Measurements from ENCODE around the gene PIEZO1.

Gene PIEZO1

DNA sequence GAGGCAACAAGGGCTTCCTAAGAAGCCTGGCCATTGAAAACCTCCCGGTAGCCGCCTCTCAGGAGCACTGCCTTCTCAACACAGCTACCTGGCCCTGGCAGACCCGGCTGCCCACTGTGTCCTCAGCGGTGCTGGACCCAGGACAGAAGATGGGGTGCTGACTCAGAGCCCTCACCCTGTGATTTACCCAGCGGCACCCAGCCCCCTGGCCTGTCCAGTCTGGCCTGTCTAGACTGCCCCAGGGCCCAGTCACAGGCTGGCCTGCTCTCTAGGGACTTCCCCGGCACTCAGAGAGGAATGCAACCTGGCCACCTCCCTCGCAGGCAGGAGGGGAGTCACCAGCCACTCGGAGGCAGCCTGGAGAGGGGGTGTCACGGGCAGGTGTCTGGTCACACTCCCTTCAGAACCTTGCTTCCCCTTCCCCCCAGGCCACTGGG, 20.1 kb downstream of the PIEZO1 start:
- DNase-seq: no peak

DNA sequence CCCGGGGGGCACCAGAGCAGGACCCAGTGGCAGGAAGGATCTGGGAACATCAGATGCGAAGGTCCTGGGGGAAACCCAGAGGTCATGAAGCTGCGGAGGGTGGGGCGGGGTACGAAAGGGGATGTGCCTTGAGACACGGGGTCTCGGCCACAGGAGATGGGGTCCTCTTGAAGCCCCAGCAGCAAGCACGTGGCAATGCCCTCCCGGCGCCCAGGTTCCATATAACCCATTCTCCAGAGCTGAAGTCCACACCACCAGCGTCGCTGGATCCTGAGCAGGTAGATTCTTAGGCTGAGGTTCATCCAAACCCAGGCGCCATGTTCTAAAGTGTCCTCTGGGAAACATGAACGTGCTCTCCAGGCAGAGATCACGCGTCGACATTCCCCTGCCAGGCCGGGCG, 20.9 kb downstream of the PIEZO1 start:
- no peak for DNase-seq

DNA sequence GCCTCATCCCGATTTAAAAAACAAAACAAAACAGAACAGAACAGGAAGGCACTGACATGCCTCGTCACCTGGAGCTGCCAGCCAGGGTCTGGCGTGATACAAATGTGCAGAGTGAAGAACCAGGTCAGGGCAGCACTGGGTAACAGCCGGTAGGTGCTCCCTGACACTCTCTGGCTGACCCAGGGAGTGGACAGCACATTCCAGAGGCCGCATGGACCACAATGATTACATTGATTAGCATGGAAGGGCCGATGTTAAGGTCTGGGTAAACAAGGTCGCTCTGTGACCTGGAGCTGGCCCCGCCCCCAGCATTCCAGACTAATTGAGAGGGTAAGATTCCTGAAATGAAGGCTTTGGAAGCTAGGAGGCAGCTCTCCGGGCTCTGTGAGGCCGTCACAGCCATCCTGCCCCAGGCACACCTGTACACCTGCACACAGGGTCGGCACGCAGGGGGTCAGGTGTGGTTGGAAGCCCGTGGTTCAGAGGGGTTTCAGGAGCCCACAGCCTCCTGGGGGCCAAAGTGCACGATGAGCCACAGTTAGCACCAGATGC, 21.4 kb downstream of the PIEZO1 start:
- DNase-seq: no peak

DNA sequence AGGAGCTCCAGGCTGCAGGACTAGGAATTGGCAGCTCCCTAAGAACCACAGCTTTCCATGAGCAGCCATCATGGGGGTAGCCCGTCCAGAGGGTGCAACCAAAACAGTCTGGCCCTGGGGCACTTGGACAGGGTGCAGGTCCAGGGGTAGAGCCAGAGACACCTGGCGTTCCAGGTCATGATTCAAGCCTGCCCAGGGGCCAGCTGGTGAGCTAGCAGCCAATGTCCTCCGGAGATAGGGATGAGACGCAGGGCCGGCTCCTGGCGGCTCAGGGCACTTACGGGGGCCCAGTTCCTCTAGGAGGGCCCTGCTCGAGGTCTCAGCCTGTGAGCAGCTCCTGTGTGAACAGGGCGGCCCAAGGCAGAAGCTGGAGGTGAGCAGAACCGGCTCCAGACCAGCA, 22.1 kb downstream of the PIEZO1 start:
- no peak for DNase-seq

DNA sequence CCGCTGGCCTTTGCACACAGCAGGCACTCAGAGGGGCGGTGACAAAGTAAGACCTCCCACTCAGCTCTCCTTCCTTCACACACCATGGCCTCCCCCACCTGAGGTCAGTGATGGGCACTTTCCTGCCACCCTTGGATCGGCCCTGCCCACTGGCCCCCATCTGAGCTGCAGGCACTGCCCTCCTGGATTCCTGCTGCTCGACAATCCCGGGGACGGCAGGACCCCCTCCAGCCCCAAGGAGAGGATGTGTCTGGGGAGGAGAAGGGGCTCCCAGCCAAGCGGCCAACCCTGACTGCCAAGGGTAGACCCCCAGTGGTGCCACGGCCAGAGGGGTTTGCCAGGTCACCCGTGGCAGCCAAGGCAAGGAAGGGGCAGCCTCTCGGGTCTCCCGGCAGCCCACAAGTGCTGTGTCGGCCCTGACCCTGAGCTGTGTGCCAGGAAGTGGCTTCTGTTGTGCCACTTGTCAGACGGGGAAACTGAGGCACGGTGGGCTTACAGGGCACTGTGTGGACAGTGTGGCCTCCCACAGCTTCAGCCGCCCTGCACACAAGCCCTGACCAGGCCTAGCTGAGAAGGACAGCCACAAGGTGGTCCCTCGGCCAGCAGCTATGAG, 22.7 kb downstream of the PIEZO1 start:
- no peak for DNase-seq

DNA sequence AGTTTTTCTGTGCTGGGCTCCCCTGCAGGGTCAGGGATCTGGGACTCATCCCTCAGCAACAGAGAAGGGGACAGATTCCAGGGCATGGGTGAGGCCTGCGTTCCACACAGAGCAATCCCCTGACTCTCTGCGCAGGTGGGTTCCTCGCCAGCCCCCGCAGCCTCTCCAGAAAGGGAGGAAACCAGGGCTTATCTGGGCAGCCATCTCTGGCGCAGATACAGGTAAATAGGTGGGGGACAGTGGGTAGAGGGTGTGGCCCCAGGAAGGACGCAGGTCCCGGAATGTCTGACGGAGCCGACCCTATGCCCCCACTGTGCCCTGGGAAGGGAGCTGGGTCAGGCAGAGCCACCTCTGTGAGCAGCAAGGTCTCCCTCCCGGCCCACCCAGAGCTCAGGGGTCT, 23.2 kb downstream of the PIEZO1 start:
- no peak for DNase-seq

DNA sequence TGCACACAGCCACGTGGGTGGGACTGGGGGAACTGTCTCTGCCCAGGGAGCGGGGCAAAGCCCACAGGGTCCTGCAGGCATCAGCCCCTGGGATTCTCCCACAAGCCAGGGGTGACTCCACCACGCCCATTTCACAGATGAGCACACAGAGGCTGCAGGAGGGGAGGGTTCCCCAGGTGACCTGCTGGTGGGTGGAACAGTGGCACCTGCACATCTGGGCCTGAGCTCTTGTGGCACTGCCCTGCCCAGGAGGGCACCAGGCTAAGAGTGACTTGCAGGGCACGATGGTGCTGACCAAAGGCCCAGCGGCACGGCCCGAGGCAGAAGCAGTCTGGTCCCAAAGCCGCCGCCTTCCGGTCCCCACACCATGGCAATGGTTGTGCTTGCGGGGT, 23.9 kb downstream of the PIEZO1 start:
- no peak for DNase-seq

DNA sequence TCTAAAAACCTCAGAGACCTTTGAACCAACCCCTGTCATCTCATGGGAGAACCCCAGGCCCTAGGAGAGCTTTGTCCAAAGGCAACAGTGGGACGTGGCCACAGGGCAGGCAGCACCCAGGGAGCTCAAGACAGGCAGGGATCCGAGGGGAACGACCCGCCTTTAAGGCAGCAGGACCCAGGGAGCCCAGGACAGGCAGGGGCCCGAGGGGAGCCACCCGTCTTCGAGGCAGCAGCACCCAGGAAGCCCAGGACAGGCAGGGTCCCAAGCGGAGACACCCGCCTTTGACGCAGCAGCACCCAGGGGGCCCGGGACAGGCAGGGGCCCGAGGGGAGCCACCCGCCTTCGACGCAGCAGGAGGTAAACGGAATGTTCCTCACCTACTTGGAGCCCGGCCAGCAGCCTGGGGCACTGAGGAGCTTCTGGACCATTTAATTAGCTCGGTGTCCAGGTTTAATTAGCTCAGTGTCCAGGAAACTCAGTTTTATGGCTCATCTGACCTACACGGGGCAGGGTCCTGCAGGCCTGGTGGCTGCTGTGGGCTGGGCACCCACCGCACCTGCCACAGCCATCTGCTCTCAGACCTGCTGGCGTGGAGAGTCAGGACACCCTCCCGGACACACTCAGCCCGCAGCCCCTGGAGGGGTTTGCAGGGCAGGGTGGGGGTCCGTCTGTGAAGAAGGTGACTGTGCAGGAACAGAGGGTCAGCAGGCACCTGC, 24.4 kb downstream of the PIEZO1 start:
- no peak for DNase-seq

DNA sequence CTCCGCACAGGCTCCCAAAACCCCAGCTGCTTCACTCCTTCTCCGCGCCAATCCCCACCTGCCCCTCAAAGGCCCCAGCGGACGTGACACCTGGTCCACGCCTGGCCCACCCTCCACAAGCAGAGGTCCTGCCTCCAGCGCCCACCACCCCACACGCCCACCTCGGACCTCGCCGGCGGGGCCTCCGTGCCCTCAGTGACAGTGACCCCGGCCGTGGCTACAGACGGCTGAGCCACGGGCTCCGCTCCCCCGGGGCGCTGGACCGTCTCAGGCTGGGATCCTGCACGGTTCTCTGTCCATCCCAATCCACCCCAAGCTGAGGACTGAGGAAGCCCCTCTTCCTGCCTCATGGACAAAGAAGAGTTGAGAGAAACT, 25.1 kb downstream of the PIEZO1 start:
- DNase-seq: no peak

DNA sequence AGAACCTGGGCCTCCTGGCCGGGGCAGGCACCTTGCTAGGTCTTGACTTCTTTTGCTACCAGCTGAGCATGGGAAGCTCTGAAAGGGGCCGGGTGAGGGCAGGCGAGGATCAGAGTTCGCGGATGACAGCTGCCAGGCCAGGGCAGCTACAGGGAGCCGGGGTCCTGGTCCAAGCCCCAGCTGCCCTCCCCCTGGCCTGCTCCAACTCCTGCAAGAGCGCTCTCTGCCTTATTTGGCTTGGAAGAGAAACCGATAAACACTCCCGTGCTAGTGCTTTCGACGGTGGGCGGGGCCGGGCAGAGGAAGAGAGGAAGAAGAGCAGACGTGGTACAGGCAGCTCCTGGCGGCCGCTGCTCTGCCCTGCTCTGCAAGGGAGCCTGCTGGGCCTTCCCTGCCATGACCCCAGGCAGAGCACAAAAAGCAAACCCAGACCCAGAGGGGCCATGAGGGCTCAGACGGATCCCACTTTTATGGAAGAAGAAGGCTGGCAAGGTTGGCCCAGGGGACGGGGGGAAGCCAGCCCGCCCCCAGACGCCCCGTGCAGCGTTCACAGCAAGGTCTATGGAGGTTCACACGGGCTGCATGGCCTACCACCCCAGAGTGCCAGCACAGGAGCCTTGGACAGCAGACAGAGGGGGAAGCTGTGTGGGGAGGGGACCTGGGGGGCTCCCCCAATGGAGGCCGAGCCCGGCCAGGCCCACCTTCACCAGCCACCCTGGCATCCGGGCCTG, 25.6 kb downstream of the PIEZO1 start:
- no peak for DNase-seq

DNA sequence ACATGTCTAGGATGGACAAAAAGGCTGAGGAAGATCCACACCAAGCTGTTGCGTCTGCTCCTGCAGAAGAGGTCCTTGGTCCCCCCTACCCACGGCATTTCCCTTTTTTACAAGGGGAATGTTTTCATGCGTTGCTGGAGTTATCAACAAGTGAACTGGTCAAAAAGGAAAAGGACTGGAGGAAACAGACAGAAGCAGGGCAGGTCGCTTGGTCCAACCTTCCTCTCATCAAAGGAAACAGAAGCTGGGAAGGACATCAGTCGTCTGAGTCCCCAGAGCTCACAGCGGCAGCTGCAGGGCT, 26.1 kb downstream of the PIEZO1 start:
- DNase-seq: no peak

DNA sequence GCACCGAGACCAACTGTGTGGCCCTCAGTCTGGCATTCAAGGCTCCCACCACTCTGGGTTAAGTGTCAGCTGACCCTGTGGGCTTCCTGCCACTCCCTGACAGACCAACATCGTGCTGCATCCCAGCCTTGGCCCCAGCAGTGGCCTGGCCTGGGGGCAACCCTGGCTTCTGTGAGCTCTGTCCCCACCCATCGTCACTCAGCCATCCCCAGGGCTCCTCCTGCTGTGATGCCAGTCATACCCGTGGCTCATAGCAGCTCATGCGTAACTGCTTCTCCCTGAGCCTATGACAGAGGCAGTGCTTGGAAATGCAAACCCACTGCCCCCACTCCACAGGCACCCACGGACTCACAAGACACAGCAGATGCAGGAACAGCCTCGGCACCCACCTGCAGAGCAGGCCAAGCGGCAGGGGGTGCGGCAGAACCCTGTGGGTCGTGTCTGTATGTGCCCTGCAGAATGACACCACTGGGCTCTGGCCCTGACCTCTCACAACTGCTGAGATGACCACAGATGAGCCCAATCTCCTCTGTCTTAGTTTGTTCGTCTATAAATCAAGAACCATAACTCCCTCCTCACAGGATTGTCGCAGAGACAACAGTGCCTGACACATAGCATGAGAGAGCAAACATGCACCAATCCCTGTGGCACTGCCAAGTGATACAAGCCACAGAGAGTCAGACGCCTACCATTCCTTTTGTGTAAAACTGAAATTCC, 26.6 kb downstream of the PIEZO1 start:
- no peak for DNase-seq

DNA sequence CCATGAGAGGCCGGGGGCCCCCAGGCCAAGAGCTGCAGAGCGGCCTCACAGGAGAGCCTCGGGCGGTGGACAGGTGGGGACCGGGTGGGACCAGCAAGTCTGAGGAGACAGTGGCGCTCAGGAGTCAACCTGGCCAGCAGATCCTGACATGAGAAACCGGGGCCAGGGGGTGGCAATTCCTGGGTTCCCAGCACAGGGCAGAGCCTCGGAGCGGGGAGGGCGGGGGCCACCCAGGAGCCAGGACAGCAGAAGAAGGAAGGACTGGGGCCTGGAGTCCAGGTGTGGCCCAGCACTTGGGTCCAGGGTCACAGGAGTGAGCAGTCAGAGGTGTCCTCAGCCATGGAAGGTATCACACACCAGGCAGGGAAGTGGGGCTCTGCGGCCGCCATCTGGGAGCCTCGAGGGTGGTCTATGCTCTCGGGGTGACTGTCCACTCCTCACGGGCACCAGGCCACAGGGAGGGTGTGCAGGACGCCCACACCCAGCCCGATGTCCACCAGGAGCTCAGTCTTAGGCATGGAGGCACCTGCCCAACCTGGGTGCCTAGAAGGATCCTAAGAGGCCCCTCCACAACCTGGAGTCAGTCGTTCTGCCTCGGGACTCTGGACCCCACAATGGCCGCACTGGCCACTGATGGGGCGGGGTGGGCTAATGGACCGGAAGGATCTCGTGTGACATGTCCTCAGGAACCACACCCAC, 29.1 kb downstream of the PIEZO1 start:
- DNase-seq: no peak

DNA sequence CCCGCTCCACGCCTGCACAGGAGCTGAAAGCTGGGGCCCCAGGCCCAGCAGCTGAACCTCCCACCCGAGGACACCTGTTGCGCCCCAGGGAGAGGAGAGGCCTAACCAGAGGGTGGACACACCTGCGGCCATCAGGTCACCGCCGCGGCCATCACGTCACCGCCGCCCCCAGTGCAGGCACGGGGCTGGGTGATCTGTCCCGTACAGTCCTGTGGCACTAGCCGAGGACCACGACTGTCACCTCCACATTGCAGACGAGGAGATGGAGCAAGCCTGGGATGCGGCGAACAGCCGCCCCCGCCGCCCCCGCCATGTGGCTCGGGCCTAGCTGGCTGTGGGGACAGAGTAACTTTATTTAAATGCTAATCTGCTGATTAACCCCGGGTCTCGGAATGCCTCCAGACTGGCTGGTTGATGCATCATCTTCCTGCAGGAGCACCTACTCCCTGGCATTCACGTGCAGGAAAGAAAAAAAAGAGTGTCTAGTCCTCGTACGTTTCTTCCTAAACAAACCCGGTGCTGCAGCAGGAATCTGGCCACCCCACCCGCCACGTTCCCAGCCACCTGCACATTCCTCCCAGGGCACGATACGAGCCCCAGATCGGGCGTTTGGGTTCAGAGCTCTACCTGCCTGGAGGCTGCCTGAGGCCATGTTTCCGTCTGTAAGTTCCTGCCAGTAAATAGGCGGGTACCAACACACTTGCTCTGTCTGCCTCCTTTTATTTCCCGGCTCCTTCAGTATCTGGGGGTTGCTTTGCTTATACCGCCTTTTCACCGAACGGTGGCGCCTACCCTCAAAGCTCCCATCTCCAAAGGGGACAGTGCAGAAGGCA, 29.9 kb downstream of the PIEZO1 start:
- DNase-seq: no peak

DNA sequence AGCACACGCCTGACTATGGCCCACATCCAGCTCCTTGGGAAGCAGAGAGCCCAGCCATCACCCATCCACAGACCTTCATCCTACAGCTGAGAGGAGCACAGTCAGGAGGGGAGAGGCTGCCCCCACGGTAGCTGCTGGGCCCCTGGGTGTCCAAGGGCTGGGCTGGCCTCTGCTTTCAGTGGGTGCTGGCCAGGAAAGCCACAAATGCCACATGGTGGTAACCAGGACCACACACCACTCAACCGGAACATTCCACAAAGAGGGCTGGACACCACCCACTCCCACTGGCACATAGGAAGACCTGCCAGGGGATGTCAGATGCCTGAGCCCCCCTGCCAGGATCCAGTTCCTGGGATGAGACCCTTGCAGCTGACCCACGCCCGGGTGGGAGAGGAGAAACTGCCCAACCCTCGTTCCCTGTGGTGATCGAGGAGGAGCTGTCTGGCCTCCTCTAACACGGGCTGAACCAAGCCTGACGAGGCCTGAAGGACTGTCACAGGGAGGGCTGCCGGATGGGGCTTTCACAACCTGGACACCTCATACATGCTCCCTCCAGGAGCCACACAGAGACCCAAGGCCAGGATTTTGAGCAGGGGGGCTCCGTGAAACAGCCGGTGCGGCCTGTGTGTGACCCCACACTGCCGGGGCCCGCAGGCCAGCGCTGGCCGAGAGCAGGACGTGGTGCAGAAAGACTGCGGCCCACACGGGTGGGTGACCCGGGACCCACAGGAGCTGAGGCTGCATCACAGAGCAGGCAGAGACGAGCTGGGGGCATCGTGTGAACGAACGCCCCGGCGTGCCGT, 30.7 kb downstream of the PIEZO1 start:
- DNase-seq: no peak

DNA sequence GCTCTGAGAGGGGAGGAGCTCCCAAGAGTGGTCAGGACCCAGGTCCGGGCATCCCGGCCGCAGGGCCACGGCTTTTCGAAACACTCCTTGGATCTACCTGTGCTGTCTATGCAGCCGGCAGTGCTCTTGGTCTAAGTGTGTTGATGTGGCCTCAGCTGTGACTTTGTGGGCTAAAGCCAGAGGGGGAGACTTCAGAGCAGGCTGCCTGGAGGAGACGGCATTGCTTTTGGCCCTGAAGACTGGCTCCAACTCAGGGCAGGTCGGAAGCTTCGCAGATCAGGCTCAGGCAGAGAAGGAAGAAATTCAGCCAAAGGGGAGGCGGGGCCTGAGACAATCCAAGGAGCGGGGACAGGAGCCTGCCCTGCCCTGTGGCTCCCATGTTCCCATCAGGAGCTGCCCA, 31.4 kb downstream of the PIEZO1 start:
- no peak for DNase-seq

DNA sequence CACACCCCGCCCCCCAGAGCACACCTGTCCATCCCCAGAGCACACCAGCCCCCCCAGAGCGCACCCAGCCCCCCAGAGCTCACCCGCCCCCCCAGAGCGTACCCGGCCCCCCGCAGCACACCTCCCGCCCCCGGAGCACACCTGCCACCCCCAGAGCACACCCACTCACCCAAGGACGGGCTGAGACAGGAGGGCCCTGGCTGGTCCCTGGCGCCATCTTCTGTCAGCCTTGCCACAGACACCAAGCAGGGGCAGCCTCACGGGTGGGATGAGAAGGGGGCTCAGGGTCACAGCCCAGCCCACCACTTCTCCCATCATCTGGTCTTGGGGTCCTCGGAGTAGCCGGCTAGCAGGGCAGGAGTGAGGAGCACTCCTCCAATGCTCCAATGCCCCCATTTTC, 31.8 kb downstream of the PIEZO1 start:
- DNase-seq: no peak

DNA sequence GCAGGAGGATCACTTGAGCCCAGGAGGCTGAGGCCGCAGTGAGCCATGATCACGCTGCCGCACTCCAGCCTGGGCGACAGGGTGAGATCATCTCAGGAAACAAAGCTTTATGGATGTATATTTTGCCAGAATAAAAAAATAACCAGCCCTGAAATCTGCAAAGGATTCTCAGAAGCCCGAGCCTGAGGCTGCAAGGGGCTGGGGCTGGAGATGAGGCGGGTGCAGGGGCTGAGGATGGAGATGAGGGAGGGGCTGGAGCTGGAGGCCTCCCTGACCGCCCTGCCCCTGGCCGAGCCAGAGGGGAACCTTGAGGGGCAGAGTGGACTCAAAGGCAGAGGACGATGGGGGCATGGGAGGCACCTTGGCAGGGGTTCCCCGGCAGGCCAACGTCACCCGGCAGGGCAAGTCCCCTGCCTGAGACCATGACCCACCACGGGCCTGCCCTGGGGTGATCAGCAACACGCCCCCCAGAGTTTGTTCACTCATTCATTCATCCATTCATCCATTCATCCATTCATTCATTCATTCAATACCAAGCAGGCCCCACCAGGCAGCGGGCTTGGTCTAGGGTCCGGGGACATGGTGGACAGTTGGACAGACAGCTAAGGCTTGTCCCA, 32.5 kb downstream of the PIEZO1 start:
- DNase-seq: no peak

DNA sequence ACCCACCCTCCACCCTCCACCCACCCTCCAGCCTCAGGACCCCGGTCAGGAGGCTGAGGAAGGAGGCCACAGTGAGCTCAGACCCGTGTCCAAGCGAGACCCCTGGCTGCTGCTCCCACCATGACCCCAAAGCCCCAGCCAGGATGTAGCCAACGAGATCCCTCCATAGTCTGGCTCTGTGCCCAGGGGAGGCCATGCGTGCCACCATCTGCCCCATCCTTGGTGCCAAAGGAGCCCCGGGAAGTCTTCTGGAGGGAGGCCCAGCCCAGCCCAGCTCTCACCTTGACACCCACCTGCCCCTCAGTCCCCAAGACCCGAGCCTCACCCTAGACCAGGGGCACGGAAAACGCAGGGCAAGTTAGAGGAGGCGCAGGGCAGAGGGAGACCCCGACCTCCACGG, 34.2 kb downstream of the PIEZO1 start:
- no peak for DNase-seq

DNA sequence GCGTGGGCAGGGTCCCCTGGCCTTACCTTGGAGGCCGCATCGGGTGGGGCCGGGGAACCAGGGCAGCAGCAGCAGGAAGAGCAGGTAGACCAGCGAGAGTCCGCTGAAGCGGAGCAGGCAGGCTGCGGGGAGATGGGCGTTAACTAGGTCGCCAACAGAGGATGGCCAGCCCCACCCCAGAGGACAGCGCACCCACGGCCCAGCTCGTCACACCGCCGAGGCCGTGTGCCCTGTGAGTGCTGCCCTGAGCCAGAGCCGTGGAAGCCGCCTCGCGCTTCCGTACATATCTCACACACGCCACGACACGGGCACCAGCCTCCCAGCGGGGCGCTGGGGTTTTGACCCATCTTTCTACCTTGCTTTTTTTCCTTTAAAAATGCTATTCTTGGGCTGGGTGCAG, 35.7 kb downstream of the PIEZO1 start:
- DNase-seq: no peak

DNA sequence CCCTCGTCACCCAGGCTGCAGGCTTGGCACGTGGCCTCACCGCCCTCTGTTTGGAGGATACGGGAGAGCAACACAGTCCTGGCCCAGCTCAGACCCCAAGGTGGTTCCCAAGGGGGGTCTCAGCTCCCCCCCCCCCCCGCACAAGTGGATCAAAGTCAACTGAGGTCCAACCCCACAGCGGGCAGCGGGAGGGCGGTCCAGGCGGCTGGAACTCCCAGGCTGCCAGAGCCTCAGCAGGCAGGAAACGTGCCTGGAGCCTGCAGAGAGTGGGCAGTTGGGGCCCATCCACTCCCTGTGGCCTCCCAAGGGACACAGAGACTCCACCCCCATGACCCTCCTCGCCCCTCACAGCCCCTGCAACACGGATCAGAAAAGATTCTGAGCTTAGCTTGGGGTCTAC, 36.7 kb downstream of the PIEZO1 start:
- no peak for DNase-seq
